Progenitor cell of endocrine pancreas (in vitro differentiated cells): ENCODE data around the gene ADD1. TPM values are rescaled to one million over a fixed set of nuclear protein-coding genes. Genes with fewer than 3 reads are reported as not detected.

Experiments
- DNase-seq: peaks from one replicate; pipeline ENCODE4 v3.0.0; 2021; ENCODE audit warnings: low spot score; ENCODE audit not compliant: unreplicated experiment
- H3K27ac Mint-ChIP-seq: 2 replicates; pipeline ENCODE4 v1.8.0; 2021; ENCODE audit warnings: mild to moderate bottlenecking, moderate library complexity, mixed read lengths
- H3K27me3 Mint-ChIP-seq: 2 replicates; pipeline ENCODE4 v1.8.0; 2021; ENCODE audit warnings: mixed read lengths
- H3K36me3 Mint-ChIP-seq: 2 replicates; pipeline ENCODE4 v1.8.0; 2022; ENCODE audit warnings: mixed read lengths; ENCODE audit not compliant: insufficient read depth
- H3K4me1 Mint-ChIP-seq: 2 replicates; pipeline ENCODE4 v1.8.0; 2021; ENCODE audit warnings: low read depth, mixed read lengths
- H3K4me3 Mint-ChIP-seq: 2 replicates; pipeline ENCODE4 v1.8.0; 2021; ENCODE audit warnings: low read depth, mild to moderate bottlenecking, moderate library complexity, mixed read lengths
- H3K9me3 Mint-ChIP-seq: 2 replicates; pipeline ENCODE4 v1.8.0; 2021; ENCODE audit warnings: low read depth, mixed read lengths
- total RNA-seq: library from RNA; stranded (reverse); gene quantifications from 2 replicates; pipeline ENCODE4 v1.2.1, GENCODE V29; 2021
- TF ChIP-seq, protein P1 (sequence below): fragments of 200-600 bp; sonication (generic); IDR thresholded peaks from one replicate; pipeline ENCODE4 v1.5.0; 2021; ENCODE audit warnings: antibody characterized with exemption, mild to moderate bottlenecking; ENCODE audit not compliant: unreplicated experiment

ADD1 gene
- total RNA-seq, 1 donor from 2014 or later: 271 TPM

GRCh38 chr4:2925931-2926860 lies 82.6 kb downstream of the ADD1 start:
- H3K36me3 Mint-ChIP-seq: peaks cover 23% of the 10 kb centered on the region
- H3K27me3 Mint-ChIP-seq: no peaks in the 10 kb centered on the region
- H3K27ac Mint-ChIP-seq: peak overlapping the region; percentile 47

GRCh38 chr4:2927016-2927695 lies 83.5 kb downstream of the ADD1 start:
- H3K4me3 Mint-ChIP-seq: no peak overlapping the region
- peaks cover 19% of the 10 kb centered on the region for H3K36me3 Mint-ChIP-seq
- H3K27ac Mint-ChIP-seq: peak overlapping the region; percentile 47
- H3K27me3 Mint-ChIP-seq: no peaks in the 10 kb centered on the region
- peaks cover 13% of the 10 kb centered on the region for H3K4me1 Mint-ChIP-seq
- no peaks in the 10 kb centered on the region for H3K9me3 Mint-ChIP-seq
- no peak for DNase-seq
- TF ChIP-seq, protein P1, sequence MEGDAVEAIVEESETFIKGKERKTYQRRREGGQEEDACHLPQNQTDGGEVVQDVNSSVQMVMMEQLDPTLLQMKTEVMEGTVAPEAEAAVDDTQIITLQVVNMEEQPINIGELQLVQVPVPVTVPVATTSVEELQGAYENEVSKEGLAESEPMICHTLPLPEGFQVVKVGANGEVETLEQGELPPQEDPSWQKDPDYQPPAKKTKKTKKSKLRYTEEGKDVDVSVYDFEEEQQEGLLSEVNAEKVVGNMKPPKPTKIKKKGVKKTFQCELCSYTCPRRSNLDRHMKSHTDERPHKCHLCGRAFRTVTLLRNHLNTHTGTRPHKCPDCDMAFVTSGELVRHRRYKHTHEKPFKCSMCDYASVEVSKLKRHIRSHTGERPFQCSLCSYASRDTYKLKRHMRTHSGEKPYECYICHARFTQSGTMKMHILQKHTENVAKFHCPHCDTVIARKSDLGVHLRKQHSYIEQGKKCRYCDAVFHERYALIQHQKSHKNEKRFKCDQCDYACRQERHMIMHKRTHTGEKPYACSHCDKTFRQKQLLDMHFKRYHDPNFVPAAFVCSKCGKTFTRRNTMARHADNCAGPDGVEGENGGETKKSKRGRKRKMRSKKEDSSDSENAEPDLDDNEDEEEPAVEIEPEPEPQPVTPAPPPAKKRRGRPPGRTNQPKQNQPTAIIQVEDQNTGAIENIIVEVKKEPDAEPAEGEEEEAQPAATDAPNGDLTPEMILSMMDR: no peak

More at GRCh38 chr4:2925931-2926860, 82.6 kb downstream of the ADD1 start:
- Mint-ChIP-seq H3K4me3 (no peak overlapping the region), H3K4me1 (peaks cover 14% of the 10 kb centered on the region), H3K9me3 (no peaks in the 10 kb centered on the region)
- TF ChIP-seq, protein P1: no peak
- DNase-seq: no peak

GRCh38 chr4:2927696-2928075 lies 84.0 kb downstream of the ADD1 start:
- Mint-ChIP-seq H3K27me3 (no peaks in the 10 kb centered on the region), H3K27ac (no peak overlapping the region), H3K36me3 (peaks cover 17% of the 10 kb centered on the region), H3K9me3 (no peaks in the 10 kb centered on the region), H3K4me3 (no peak overlapping the region), H3K4me1 (peaks cover 9% of the 10 kb centered on the region)
- TF ChIP-seq, protein P1: no peak
- no peak for DNase-seq

DNA sequence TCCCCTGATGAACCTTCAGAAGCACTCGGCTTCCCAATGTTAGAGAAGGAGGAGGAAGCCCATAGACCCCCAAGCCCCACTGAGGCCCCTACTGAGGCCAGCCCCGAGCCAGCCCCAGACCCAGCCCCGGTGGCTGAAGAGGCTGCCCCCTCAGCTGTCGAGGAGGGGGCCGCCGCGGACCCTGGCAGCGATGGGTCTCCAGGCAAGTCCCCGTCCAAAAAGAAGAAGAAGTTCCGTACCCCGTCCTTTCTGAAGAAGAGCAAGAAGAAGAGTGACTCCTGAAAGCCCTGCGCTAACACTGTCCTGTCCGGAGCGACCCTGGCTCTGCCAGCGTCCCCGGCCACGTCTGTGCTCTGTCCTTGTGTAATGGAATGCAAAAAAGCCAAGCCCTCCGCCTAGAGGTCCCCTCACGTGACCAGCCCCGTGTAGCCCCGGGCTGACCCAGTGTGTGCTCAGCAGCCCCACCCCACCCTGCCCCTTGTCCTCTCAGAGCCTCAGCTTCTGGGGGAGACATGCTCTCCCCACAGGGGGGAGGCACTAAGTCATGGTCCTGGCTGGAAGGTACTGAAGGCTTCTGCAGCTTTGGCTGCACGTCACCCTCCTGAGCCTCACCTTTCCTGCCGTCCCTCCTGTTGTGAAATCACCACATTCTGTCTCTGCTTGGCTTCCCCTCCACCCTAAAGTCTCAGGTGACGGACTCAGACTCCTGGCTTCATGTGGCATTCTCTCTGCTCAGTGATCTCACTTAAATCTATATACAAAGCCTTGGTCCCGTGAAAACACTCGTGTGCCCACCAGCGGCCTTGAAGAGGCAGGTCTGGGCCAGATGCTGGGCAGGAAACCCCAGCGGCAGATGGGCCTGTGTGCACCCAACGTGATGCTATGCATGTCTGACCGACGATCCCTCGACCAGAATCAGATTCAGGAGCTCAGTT lies 84.9 kb downstream of the ADD1 start:
- Mint-ChIP-seq H3K27ac (peak overlapping the region; percentile 83), H3K4me1 (peaks cover 10% of the 10 kb centered on the region)

More for the DNA sequence above, 84.9 kb downstream of the ADD1 start:
- DNase-seq: no peak
- no peaks in the 10 kb centered on the region for H3K9me3 Mint-ChIP-seq
- TF ChIP-seq, protein P1: no peak
- H3K4me3 Mint-ChIP-seq: no peak overlapping the region
- H3K36me3 Mint-ChIP-seq: peaks cover 15% of the 10 kb centered on the region
- H3K27me3 Mint-ChIP-seq: no peaks in the 10 kb centered on the region
